K562 (cell line): Measurements from ENCODE around the gene TENM3.

ENCODE experiments used
- CTCF ChIP-seq, 3 experiments: IDR thresholded peaks in 2 of 3; conservative IDR thresholded peaks in 1 of 3; 2 replicates each; pipeline ENCODE4 v1.5.1; 2011 to 2012; ENCODE audit warnings: low read length in 3 of 3, mild to moderate bottlenecking in 3 of 3, control low read depth in 2 of 3, improper control_type of control experiment in 1 of 3, inconsistent platforms in 1 of 3, low read depth in 1 of 3, mixed read lengths in 1 of 3, moderate library complexity in 1 of 3; ENCODE audit not compliant: insufficient read depth in 2 of 3
- TRIM28 ChIP-seq: fragments of 450-650 bp; IDR thresholded peaks from 2 replicates; pipeline ENCODE4 v1.6.1; 2017
- ZBTB1 ChIP-seq: sonication (generic); formaldehyde crosslinking; IDR thresholded peaks from 2 replicates; pipeline ENCODE4 v1.8.1; 2023; ENCODE audit warnings: missing genetic modification reagents, low read depth, mild to moderate bottlenecking, borderline replicate concordance
- ZNF212 ChIP-seq: fragments of 450-650 bp; formaldehyde crosslinking; IDR thresholded peaks from 2 replicates; pipeline ENCODE4 v1.4.0; 2020; ENCODE audit warnings: mild to moderate bottlenecking

- no peak for TF ChIP-seq ZBTB1 (CRISPR knock-in tag)
- TF ChIP-seq CTCF (IDR thresholded peaks at IDR 0.05 in 2 of 3, conservative IDR thresholded peaks at IDR 0.05 in 1 of 3; ENCODE audit: insufficient read depth in 2 of 3, low read depth in 1 of 3, low read length in 3 of 3) = no peak
- no peak for TF ChIP-seq ZNF212
- TF ChIP-seq TRIM28 = no peak
Measured at GRCh38 chr4:182205306-182205705, 37.9 kb upstream of the TENM3 start.
